GM21786 (cell line): ENCODE data around the gene GKN1.

Source experiments
- ATAC-seq: cut with Tn5 transposase; IDR thresholded peaks from one replicate; pipeline ENCODE4 v1.9.1; 2021; ENCODE audit not compliant: unreplicated experiment

The GKN1 gene

GRCh38 chr2:68959001-68959400 is 15.4 kb upstream of the GKN1 start:
- no peak for ATAC-seq

- ATAC-seq, result no peak
Measured at GRCh38 chr2:68961380-68961779, 13.1 kb upstream of the GKN1 start.

GRCh38 chr2:68964282-68964681 is 10.2 kb upstream of the GKN1 start:
- ATAC-seq, result no peak

GRCh38 chr2:68968221-68968620 is 6.2 kb upstream of the GKN1 start:
- no peak for ATAC-seq

- no peak for ATAC-seq
Measured at GRCh38 chr2:68969736-68970490, 4.5 kb upstream of the GKN1 start.

- ATAC-seq, result no peak
Measured at GRCh38 chr2:68970566-68971265, 3.7 kb upstream of the GKN1 start.

GRCh38 chr2:68971591-68972231 is 2.7 kb upstream of the GKN1 start:
- no peak for ATAC-seq

- no peak for ATAC-seq
Measured at GRCh38 chr2:68974946-68975665, 670 bp downstream of the GKN1 start.

- ATAC-seq, result no peak
Measured at GRCh38 chr2:68975844-68976243, 1.4 kb downstream of the GKN1 start.

- no peak for ATAC-seq
Measured at GRCh38 chr2:68977453-68977852, 3.0 kb downstream of the GKN1 start.

GRCh38 chr2:68978098-68978497 is 3.7 kb downstream of the GKN1 start:
- ATAC-seq, result no peak

- ATAC-seq, result no peak
Measured at GRCh38 chr2:68980956-68981355, 6.5 kb downstream of the GKN1 start.

- no peak for ATAC-seq
Measured at GRCh38 chr2:68987021-68987503, 12.6 kb downstream of the GKN1 start.

GRCh38 chr2:68989035-68989434 is 14.6 kb downstream of the GKN1 start:
- ATAC-seq, result no peak

- ATAC-seq, result no peak
Measured at GRCh38 chr2:68992341-68992740, 17.9 kb downstream of the GKN1 start.

GRCh38 chr2:68992933-68993332 is 18.5 kb downstream of the GKN1 start:
- ATAC-seq, result no peak

GRCh38 chr2:68993660-68994059 is 19.2 kb downstream of the GKN1 start:
- ATAC-seq, result no peak

GRCh38 chr2:68994864-68995263 is 20.4 kb downstream of the GKN1 start:
- ATAC-seq, result no peak

- ATAC-seq, result no peak
Measured at GRCh38 chr2:68995916-68996315, 21.5 kb downstream of the GKN1 start.

GRCh38 chr2:68997401-68997800 is 23.0 kb downstream of the GKN1 start:
- ATAC-seq, result no peak

GRCh38 chr2:69001879-69002278 is 27.4 kb downstream of the GKN1 start:
- ATAC-seq, result no peak
